ENCODE data around the gene TRPV6. TPM values are rescaled to one million over a fixed set of nuclear protein-coding genes. Genes with fewer than 3 reads are reported as not detected.

Gene TRPV6
- total and polyA plus RNA-seq, 2 of the 4 experiments (the other 2 are of a cell fraction): 0.03 TPM; not detected in 1

DNA sequence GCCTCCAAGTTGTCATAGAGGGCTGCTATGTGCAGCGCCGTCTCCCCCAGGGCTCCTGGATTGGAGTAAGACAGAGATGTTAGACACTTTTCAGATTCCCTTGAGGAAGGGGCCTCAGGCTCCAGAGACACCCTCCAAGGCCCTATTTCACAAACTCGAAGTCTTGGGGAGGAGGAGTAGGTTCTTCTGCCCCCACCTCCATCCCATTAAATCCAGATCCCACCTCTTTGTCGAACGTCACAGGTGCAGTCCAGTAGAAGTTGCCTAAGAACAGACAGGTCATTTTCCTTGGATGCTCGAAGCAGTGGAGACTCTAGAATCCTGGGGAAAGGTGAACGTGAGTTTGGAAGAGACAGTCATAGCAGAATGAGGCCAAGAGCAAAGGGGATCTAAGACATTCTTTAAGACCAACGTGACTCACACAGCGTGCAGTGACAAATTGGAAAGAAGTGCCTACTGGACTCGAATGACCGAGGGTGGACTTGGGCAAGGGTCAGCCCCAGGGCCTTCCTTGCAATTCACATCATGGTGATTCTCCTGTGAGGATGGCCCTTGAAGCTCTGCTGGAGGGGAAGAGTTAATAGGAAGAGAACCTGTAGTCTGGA is 44.7 kb upstream of the TRPV6 start:
- Histone ChIP-seq H3K14ac (replicated peaks; ENCODE audit: low read depth, low read length) (no peak overlapping the region), H3K23ac (ENCODE audit: low read depth, low read length) (no peak overlapping the region), H2AK9ac (replicated peaks; ENCODE audit: low read depth, low read length, poor library complexity) (no peak overlapping the region), H2BK5ac (ENCODE audit: low read depth, low read length, poor library complexity, severe bottlenecking) (no peak overlapping the region), H3K27ac (ENCODE audit: insufficient read depth, low read length) (no peak overlapping the region), H4K20me1 (ENCODE audit: insufficient read depth, low read length) (no peaks in the 10 kb centered on the region), H3K4me2 (ENCODE audit: low read depth, low read length) (no peak overlapping the region), H3K4me1 (ENCODE audit: control insufficient read depth, insufficient read depth, low read length) (no peaks in the 10 kb centered on the region), H2BK20ac (ENCODE audit: low read depth, low read length) (no peak overlapping the region), H2BK15ac (ENCODE audit: low read depth, low read length) (no peak overlapping the region), H3K79me1 (ENCODE audit: low read depth in 1 of 2, low read length in 2 of 2) (no peaks in the 10 kb centered on the region), H3K4me3 (ENCODE audit: insufficient read depth, low read depth, low read length) (no peak overlapping the region), H3K18ac (ENCODE audit: low read depth, low read length) (no peak overlapping the region), H4K8ac (ENCODE audit: low read depth in 2 of 2, low read length in 2 of 2) (no peak overlapping the region), H2BK120ac (ENCODE audit: low read depth, low read length) (no peak overlapping the region), H3K36me3 (ENCODE audit: control insufficient read depth, insufficient read depth, low read length) (no peaks in the 10 kb centered on the region), H3K9me1 (ENCODE audit: insufficient read depth, low read length) (no peaks in the 10 kb centered on the region), H3K56ac (ENCODE audit: extremely low read depth, insufficient read depth, low read length) (no peak overlapping the region), H3K9ac (ENCODE audit: low read depth, low read length) (no peak overlapping the region), H3K27me3 (ENCODE audit: control insufficient read depth, insufficient read depth, low read length) (no peaks in the 10 kb centered on the region), H4K5ac (ENCODE audit: low read depth, low read length) (no peak overlapping the region), H2AFZ (replicated peaks; ENCODE audit: low read length, poor library complexity) (no peak overlapping the region), H3K9me3 (ENCODE audit: control insufficient read depth, insufficient read depth, low read length) (peaks cover 14% of the 10 kb centered on the region; the same call in 1 of the 2 replicates), H4K91ac (ENCODE audit: insufficient read depth, low read depth, low read length) (no peak overlapping the region), H3K4ac (ENCODE audit: low read depth, low read length) (no peak overlapping the region), H2AK5ac (ENCODE audit: low read depth, low read length) (no peak overlapping the region)
- BruUV-seq (replicated peaks): no TSS peak
- in situ Hi-C loops (cut with MboI; ENCODE audit: low sequenced_read_pairs) (no loop called here), intact Hi-C loops (cut with micrococcal nuclease) (no loop called here), dilution Hi-C loops (cut with HindIII; ENCODE audit: low sequenced_read_pairs, unreplicated experiment) (no loop called here)
- TF ChIP-seq MAZ (IDR thresholded peaks at IDR 0.05; ENCODE audit: borderline replicate concordance, low read depth, low read length): no peak
- TF ChIP-seq, protein P1, sequence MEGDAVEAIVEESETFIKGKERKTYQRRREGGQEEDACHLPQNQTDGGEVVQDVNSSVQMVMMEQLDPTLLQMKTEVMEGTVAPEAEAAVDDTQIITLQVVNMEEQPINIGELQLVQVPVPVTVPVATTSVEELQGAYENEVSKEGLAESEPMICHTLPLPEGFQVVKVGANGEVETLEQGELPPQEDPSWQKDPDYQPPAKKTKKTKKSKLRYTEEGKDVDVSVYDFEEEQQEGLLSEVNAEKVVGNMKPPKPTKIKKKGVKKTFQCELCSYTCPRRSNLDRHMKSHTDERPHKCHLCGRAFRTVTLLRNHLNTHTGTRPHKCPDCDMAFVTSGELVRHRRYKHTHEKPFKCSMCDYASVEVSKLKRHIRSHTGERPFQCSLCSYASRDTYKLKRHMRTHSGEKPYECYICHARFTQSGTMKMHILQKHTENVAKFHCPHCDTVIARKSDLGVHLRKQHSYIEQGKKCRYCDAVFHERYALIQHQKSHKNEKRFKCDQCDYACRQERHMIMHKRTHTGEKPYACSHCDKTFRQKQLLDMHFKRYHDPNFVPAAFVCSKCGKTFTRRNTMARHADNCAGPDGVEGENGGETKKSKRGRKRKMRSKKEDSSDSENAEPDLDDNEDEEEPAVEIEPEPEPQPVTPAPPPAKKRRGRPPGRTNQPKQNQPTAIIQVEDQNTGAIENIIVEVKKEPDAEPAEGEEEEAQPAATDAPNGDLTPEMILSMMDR (conservative IDR thresholded peaks at IDR 0.05; ENCODE audit: low read depth, low read length): no peak
- TF ChIP-seq CHD1 (IDR thresholded peaks at IDR 0.05; ENCODE audit: low read depth, low read length): no peak
- no peak for TF ChIP-seq MXI1 (IDR thresholded peaks at IDR 0.05; ENCODE audit: borderline replicate concordance, low read depth, low read length)
- TF ChIP-seq BHLHE40 (IDR thresholded peaks at IDR 0.05; ENCODE audit: low read depth, low read length): no peak
- no peak for TF ChIP-seq NFE2L2 (IDR thresholded peaks at IDR 0.05; ENCODE audit: low read depth, low read length)
- no peak for TF ChIP-seq RCOR1 (IDR thresholded peaks at IDR 0.05; ENCODE audit: insufficient replicate concordance, low read length)
- no peak for TF ChIP-seq SMC3 (IDR thresholded peaks at IDR 0.05; ENCODE audit: low read depth, low read length)
- TF ChIP-seq, protein P2, sequence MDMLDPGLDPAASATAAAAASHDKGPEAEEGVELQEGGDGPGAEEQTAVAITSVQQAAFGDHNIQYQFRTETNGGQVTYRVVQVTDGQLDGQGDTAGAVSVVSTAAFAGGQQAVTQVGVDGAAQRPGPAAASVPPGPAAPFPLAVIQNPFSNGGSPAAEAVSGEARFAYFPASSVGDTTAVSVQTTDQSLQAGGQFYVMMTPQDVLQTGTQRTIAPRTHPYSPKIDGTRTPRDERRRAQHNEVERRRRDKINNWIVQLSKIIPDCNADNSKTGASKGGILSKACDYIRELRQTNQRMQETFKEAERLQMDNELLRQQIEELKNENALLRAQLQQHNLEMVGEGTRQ (IDR thresholded peaks at IDR 0.05; ENCODE audit: low read depth, low read length): no peak
- no peak for TF ChIP-seq POLR2A (IDR thresholded peaks at IDR 0.05; ENCODE audit: low read depth, low read length)
- no peak for TF ChIP-seq RAD21 (IDR thresholded peaks at IDR 0.05; ENCODE audit: low read length)
- no peak for TF ChIP-seq ELK1 (IDR thresholded peaks at IDR 0.05; ENCODE audit: borderline replicate concordance, low read depth, low read length)
- no peak for TF ChIP-seq RFX5 (IDR thresholded peaks at IDR 0.05; ENCODE audit: low read depth, low read length)
- no peak for TF ChIP-seq FOS (IDR thresholded peaks at IDR 0.05; ENCODE audit: low read depth, low read length)
- 56% methylated on average over 5 of the region's 11 CpGs; no CpG with 5 or more reads in 1 of the 2 experiments for WGBS, 2 experiments (ENCODE audit: extremely low coverage in 2 of 2, insufficient read length in 1 of 2)
- ATAC-seq (ENCODE audit: low read depth) (no peak), DNase-seq (no peak)
- ChIA-PET CTCF (no interaction called here), POLR2A (ENCODE audit: unreplicated experiment) (no interaction called here)
